GM21528 (cell line): Measurements from ENCODE around the gene AFF1.
"Not testable (repeated sequence)": the region's sequence is repeated elsewhere in the genome, so short reads cannot be mapped to it uniquely, and the experiment has no call there.

Source experiments
- ATAC-seq: cut with Tn5 transposase; IDR thresholded peaks from one replicate; pipeline ENCODE4 v1.9.1; 2021; ENCODE audit warnings: mild to moderate bottlenecking, moderate library complexity; ENCODE audit not compliant: unreplicated experiment, low FRiP score

Gene AFF1

GRCh38 chr4:86974551-86974994, 39.8 kb downstream of the AFF1 start:
- ATAC-seq: no peak

GRCh38 chr4:86975927-86976326, 41.1 kb downstream of the AFF1 start:
- no peak for ATAC-seq

GRCh38 chr4:86976801-86977485, 42.1 kb downstream of the AFF1 start:
- no peak for ATAC-seq

GRCh38 chr4:86977621-86978184, 42.9 kb downstream of the AFF1 start:
- peak; percentile 73 for ATAC-seq

- no peak for ATAC-seq
These were observed 43.9 kb downstream of the AFF1 start for GRCh38 chr4:86978709-86979108.

DNA sequence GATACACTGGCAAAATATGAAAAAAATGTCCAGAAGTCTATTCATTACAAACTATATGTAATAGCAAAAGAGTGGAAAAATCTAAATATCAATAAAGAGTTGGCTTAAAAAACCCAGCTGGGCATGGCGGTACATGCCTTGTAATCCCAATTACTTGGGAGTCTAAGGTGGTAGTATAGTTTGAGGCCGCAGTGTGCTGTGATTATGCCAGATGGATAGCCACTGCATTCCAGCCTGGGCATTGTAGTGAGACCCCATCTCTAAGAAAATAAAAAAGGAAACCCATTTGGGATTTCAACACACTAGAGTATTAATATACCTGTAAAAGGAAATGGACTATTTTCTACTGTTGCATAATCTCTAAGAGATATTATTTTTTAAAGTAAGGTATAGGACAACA, 45.4 kb downstream of the AFF1 start:
- ATAC-seq: no peak

- ATAC-seq: no peak
These were observed 47.0 kb downstream of the AFF1 start for GRCh38 chr4:86981789-86982188.

- ATAC-seq: not testable (repeated sequence)
These were observed 51.0 kb downstream of the AFF1 start for GRCh38 chr4:86985852-86986251.

DNA sequence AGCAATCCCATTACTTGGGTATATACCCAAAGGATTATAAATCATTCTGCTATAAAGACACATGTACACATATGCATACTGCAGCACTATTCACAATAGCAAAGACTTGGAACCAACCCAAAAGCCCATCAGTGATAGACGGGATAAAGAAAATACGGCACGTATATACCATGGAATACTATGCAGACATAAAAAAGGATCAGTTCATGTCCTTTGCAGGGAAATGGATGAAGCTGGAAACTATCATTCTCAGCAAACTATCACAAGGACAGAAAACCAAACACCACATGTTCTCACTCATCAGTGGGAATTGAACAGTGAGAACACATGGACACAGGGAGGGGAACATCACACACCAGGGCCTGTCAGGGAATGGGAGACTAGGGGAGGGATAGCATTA, 54.8 kb downstream of the AFF1 start:
- ATAC-seq: not testable (repeated sequence)

- no peak for ATAC-seq
These were observed 55.7 kb downstream of the AFF1 start for GRCh38 chr4:86990510-86990909.

DNA sequence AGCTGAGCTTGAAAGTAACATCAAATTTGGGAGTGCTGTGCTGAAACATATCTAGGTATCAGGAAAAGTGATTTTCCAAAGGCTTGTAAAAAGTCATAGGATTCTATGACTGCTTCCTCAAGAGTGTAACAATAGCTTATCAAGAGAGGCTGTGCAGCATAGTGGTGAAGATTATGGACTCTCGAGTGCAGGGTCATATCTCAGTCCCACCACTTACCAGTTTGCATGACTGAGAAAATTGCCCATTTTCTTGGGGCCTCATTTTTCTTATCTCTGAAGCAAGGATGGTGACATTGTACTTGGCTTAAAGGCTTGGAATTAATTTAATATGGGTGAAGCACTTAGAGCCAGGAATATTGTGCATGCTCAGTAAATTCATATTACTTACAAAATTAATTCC, 57.2 kb downstream of the AFF1 start:
- no peak for ATAC-seq

DNA sequence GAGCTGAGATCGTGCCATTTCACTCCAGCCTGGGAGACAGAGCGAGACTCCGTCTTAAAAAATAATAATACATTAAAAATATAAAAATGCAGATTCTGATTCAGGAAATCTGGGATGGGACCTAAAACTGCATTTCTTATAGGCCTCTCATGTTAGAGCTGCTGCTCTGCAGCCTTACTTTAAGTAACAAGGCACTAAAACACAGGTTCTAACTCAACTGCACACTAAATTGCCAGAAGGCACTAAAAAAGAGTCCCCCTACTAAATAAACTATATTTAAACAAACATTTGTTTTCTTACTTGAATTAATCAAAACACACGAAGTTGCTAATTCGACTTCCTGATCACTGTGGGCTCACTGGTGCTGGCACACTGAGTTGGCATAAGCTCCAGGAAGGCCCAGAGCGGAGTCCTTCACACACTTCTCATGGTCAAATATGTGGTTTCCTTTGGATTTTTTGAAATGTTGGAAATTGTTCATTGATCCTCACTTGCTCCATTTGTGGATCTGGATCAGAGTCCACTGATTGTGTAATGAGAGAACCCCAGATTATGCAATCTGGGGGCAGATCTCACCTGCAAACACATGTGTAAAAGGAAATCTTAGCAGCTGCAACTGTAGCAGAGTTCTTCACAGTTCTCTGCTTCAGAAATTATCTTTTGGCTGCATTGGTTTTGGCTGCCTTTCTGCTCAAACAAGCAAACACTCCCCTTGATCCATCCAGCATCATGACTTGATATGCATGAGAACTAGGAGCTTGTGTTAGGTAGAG, 59.3 kb downstream of the AFF1 start:
- ATAC-seq: no peak

DNA sequence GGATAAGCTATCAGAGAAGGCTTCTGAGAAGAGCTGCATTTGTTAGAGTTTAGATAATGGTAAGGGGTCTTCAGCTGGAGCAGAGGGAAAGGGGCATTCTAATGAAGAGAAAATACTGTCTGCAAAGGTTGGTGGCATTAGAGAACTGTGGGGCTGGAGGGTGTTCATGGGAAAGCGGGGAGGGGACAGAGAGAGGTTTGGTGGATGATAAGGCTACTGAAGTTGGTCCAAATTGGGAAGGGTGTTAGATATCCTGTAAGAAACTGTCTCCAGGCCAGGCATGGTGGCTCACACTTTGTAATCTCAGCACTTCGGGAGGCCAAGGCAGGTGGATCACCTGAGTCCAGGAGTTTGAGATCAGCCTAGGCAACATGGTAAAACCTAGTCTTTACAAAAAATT, 59.9 kb downstream of the AFF1 start:
- ATAC-seq: no peak

- not testable (repeated sequence) for ATAC-seq
These were observed 61.7 kb downstream of the AFF1 start for GRCh38 chr4:86996510-86996909.

DNA sequence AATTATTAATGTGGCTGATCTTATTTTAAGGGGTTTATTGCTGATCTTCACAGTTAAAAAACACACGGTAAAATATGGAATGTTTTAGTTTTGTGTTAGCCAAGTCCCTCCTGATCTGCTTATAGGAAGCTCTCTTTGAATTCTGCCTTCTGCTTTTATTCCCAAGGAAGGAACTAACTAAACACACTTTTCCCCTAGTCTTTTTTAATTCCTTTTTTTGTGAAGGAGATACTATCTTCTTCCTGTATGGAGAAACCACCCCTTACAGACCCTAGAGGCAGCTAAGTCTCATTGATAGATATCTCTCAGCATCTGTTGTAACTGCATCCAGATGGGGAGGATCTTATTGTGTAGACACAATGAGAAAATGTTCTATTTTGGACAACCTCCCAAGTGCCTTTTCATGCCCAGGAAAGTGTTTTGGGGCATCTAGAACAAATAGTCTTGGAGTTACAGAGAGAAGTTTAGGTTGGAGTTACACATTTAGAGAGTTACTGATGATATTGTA, 64.4 kb downstream of the AFF1 start:
- ATAC-seq: no peak

DNA sequence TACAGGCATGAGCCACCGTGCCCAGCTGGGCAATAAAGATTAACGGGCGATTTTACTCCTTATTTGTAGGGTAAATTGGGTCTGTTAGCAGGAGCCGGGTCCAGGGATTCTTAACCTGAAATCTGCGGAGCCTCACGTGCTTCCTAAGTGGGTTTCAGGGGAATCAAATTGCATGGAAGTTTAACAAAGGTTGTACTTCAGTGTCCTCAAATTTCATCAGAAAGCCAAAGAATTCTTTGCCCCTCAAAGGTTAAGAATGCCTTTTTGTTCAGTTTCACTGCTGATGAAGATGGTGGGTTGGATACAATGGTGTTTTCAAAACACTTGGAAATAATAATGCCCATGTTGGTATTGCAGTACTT, 67.9 kb downstream of the AFF1 start:
- no peak for ATAC-seq

DNA sequence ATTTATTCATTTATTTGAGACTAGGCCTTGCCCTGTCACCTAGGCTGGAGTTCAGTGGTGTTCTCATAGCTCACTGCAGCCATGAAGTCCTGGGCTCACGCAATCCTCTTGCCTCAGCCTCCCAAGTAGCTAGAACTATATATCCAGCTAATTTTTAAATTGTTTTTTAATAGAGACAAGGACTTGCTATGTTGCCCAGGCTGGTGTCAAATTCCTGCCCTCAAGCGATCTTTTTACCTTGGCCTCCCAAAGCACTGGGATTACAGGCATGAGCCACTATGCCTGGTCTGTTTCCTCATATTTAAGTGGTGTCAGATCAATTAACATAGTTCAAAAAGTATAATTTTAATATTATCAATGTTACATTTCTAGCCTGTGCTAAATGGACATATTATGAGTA, 68.5 kb downstream of the AFF1 start:
- ATAC-seq: no peak

- ATAC-seq: no peak
These were observed 70.5 kb downstream of the AFF1 start for GRCh38 chr4:87005369-87005689.

DNA sequence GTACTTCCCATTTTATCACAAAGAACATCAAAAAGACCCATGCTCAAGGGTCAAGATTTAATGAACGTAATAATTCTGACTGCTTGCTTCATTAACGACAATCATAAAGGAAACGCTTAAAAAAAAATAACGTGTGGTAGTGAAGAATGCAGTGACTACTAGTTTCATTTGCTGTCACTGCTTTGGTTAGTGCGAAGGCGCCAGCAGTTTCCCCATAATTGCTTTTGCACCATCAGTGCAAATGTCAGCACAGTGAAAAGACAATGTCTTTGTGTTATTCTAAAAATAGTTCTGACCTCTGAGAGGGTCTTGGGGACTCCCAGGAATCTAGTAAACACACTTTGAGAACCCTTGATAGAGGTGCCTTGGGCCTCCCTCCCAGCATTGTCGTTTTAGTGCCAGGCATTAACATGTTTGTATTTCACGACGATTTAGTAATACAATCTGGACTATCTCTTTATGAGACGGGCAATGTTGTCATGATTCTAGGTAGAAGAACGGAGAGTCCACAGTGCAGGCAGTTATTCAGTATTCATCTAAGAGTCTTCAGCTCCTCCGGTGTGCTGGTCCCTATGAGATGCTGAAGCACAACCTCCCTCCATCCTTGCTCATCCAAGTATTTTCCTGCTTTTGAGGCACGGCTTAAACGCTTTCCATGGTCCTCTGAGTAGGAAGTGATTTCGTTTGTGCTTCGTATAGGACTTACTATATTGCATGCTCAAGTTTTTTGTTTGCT, 71.0 kb downstream of the AFF1 start:
- no peak for ATAC-seq

DNA sequence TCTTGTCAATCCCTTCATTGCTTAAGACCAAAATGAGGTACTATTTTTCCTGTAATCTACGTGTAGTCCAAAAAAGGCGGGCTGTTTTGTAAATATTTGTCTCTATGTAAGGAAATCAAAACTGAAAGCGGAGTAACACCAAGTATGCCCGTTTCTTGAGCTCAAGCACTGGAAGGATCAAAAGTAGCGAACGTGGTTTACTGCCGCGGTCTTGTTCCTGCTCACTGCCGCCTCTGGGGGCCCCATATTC, 71.5 kb downstream of the AFF1 start:
- ATAC-seq: peak; percentile 68
